HCT116 (cell line): Measurements from ENCODE around the gene TESK1.

Experiments used
- EZH2 ChIP-seq: fragments of 200-600 bp; sonication (generic); IDR thresholded peaks from 2 replicates; pipeline ENCODE4 v1.6.1; 2017; ENCODE audit warnings: antibody characterized with exemption, mixed run types
- EZH2phosphoT487 ChIP-seq: fragments of 200-600 bp; IDR thresholded peaks from 2 replicates; pipeline ENCODE4 v1.6.1; 2018; ENCODE audit warnings: antibody characterized with exemption, borderline replicate concordance
- JUND ChIP-seq: IDR thresholded peaks from 2 replicates; pipeline ENCODE4 v1.6.1; 2012
- POLR2A ChIP-seq: IDR thresholded peaks from 2 replicates; pipeline ENCODE4 v1.7.0; 2011; ENCODE audit warnings: borderline replicate concordance; ENCODE audit not compliant: insufficient read depth, insufficient read length; ENCODE audit errors: extremely low read depth
- REST ChIP-seq: IDR thresholded peaks from 2 replicates; pipeline ENCODE4 v1.6.1; 2012; ENCODE audit warnings: low read depth
- TF ChIP-seq, protein P1 (sequence below), 3 experiments: fragments of 200-600 bp in 1 of 3; sonication (generic) in 1 of 3; IDR thresholded peaks in 2 of 3; conservative IDR thresholded peaks in 1 of 3; 2 replicates each; pipeline ENCODE4 v1.5.1; 2012 to 2017; ENCODE audit warnings: low read depth in 2 of 3, low read length in 2 of 3, antibody characterized with exemption in 1 of 3, borderline replicate concordance in 1 of 3, control low read depth in 1 of 3, mild to moderate bottlenecking in 1 of 3, mixed read lengths in 1 of 3, mixed run types in 1 of 3, moderate library complexity in 1 of 3; ENCODE audit not compliant: insufficient read depth in 1 of 3
- TF ChIP-seq, protein P2 (sequence below): IDR thresholded peaks from 2 replicates; pipeline ENCODE4 v1.6.1; 2012
- TF ChIP-seq, protein P3 (sequence below): IDR thresholded peaks from 2 replicates; pipeline ENCODE4 v1.6.1; 2012

DNA sequence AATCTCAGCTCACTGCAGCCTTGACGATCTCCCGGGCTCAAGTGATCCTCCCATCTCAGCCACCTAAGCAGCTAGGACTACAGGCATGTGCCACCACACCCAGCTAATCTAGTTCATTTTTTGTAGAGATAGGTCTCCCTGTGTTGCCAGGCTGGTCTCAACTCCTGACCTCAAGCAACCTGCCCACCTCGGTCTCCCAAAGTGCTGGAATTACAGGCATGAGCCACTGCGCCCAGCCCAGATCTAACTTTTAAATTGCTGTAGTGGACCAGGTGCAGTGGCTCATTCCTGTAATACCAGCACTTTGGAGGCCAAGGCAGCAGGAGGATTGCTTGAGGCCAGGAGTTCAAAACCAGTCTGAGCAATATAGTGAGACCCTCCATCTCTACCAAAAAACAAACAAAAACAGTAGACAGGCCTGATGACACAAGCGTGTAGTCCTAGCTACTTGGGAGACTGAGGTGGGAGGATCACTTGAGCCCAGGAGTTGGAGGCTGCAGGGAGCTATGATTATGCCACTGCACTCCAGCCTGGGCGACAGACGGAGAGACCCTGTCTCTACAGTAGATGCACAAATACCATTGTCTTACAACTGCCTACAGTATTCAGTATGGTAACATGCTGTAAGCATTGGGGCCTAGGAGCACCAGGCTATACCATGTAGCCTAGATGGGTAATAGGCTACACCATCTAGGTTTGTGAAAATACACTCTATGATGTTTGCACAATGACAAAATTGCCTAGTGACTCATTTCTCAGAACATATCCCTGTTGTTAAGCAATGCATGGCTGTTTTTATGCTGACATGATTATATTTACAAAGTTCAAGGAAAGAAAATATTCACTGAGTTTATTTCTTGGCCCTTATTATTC, 47.1 kb downstream of the TESK1 start:
- TF ChIP-seq, protein P1, sequence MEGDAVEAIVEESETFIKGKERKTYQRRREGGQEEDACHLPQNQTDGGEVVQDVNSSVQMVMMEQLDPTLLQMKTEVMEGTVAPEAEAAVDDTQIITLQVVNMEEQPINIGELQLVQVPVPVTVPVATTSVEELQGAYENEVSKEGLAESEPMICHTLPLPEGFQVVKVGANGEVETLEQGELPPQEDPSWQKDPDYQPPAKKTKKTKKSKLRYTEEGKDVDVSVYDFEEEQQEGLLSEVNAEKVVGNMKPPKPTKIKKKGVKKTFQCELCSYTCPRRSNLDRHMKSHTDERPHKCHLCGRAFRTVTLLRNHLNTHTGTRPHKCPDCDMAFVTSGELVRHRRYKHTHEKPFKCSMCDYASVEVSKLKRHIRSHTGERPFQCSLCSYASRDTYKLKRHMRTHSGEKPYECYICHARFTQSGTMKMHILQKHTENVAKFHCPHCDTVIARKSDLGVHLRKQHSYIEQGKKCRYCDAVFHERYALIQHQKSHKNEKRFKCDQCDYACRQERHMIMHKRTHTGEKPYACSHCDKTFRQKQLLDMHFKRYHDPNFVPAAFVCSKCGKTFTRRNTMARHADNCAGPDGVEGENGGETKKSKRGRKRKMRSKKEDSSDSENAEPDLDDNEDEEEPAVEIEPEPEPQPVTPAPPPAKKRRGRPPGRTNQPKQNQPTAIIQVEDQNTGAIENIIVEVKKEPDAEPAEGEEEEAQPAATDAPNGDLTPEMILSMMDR (IDR thresholded peaks at IDR 0.05 in 2 of 3, conservative IDR thresholded peaks at IDR 0.05 in 1 of 3; ENCODE audit: borderline replicate concordance in 1 of 3, insufficient read depth in 1 of 3, low read depth in 2 of 3, low read length in 2 of 3), result no peak
- TF ChIP-seq REST, result no peak
- no peak for TF ChIP-seq POLR2A
- TF ChIP-seq JUND, result no peak
- no peak for TF ChIP-seq EZH2phosphoT487
- TF ChIP-seq, protein P2, sequence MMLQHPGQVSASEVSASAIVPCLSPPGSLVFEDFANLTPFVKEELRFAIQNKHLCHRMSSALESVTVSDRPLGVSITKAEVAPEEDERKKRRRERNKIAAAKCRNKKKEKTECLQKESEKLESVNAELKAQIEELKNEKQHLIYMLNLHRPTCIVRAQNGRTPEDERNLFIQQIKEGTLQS, result no peak
- TF ChIP-seq, protein P3, sequence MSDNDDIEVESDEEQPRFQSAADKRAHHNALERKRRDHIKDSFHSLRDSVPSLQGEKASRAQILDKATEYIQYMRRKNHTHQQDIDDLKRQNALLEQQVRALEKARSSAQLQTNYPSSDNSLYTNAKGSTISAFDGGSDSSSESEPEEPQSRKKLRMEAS, result no peak
- no peak for TF ChIP-seq EZH2
